GM18526 (cell line): ENCODE measurements around the gene UTS2R.

Experiments
- POLR2A ChIP-seq: IDR thresholded peaks from 3 replicates; pipeline ENCODE4 v1.6.1; 2011; ENCODE audit not compliant: insufficient read length; ENCODE audit errors: extremely low read depth

The UTS2R gene

GRCh38 chr17:82346342-82347300 is 24.9 kb upstream of the UTS2R start:
- TF ChIP-seq POLR2A = no peak

- TF ChIP-seq POLR2A = no peak
Observed at GRCh38 chr17:82348434-82348833, 23.1 kb upstream of the UTS2R start.

DNA sequence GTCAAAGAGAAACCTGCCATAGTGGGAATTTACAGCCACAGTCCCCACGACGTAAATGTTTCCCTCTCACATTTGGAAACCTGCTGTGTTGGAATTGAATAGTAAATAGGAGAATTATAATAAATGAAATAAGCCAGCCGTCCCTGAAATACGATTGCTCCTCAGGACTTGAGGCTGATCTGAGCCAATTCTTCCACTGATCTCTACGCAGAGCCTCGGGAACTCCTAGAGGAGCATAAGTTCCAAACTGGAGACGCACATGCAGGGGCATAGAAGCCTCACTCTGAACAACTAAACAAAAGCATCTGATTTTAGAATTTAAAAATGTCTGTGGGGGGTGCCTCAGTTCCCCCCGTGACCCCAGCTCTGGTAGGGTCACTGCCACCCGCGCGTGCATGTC is 22.7 kb upstream of the UTS2R start:
- TF ChIP-seq POLR2A = no peak

GRCh38 chr17:82349287-82349701 is 22.3 kb upstream of the UTS2R start:
- no peak for TF ChIP-seq POLR2A

DNA sequence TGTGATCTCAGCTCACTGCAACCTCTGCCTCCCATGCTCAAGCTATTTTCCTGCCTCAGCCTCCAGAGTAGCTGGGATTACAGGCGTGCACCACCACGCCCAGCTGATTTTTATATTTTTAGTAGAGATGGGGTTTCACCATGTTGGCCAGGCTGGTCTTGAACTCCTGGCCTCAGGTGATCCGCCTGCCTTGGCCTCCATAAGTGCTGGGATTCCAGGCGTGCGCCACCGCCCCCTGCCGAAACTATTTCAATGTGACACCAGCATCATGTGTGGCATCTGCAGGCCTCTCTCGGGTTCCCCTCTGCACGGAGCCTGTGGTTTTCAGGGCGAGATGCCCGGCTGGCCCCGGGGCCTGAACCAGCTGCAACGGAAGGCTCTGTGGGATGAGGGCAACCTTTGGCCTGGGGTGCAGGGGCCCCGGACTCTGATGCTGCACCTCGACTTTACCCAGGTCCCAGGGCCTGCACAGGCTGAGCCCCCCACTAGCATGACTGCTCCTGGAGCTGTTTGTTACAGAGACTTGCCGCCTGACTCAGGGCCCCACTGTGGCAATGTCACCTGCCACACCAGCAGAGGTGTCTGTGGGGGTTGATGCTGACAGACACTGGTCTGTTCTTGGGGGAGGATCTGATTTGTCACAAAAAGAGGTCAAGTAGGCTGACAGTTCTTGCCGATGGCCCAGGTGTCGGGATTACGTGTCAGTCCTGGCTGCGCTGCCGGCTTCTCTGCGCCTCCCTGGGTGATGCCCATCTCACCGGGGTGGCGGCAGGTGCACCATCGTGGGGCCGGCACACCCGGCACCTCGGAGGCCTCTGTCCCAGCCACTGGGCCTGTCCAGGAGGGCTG is 21.2 kb upstream of the UTS2R start:
- no peak for TF ChIP-seq POLR2A

- TF ChIP-seq POLR2A = no peak
Observed at GRCh38 chr17:82351254-82351712, 20.3 kb upstream of the UTS2R start.

GRCh38 chr17:82351713-82352488 is 19.7 kb upstream of the UTS2R start:
- no peak for TF ChIP-seq POLR2A

- TF ChIP-seq POLR2A = no peak
Observed at GRCh38 chr17:82353484-82353883, 18.1 kb upstream of the UTS2R start.

DNA sequence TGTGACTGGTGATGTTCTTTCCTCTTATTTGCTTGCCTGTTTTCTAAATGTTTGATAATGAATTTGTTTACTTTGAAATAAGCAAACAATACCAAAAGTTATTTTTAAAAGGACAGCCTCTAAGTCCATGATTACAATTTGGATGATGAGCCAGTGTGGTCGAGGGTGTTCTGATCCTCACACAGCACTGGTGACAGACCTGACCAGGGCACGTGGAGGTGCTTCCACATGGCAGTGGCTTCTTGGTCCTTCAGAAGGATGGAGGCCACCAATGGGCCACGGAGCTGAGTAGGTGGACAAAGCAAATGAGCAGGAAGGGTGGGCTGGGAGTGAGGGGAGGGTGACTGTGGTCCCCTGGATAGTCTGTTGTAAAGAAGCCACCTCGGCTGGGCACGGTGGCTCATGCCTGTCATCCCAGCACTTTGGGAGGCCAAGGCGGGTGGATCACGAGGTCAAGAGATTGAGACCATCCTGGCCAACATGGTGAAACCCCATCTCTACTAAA is 16.7 kb upstream of the UTS2R start:
- TF ChIP-seq POLR2A = no peak

DNA sequence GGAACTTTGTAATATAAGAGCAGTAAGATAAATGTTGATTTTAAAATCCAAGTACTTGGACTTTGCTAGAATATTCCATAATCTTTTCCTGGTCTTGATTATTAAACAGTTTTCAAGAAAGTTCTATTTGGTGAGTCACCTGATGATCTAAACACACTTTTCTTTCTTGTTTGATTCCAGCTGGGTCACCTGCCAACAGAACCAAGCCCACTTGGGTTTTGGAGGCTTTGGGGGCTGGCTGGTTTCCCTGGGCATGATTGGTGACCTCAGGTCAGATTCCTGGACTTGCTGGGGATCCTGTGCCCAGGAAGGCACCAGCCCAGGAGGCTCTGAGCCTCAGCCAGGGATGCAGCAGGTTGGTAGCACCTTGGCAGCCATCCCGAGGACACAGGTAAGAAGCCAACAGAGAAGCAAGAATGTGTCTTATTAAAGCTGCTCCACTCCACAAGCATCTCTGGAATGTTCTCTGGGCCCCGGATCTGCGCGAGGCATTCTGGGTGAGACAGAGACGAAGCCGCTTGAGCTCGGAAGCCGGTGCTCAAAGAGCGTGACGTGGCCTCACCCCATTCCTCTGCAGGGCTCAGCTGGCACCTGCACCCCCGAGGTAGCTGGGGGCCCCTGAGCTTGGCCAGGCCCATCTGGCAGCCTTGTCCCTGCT is 15.7 kb upstream of the UTS2R start:
- no peak for TF ChIP-seq POLR2A

- no peak for TF ChIP-seq POLR2A
Observed at GRCh38 chr17:82356845-82357355, 14.7 kb upstream of the UTS2R start.

DNA sequence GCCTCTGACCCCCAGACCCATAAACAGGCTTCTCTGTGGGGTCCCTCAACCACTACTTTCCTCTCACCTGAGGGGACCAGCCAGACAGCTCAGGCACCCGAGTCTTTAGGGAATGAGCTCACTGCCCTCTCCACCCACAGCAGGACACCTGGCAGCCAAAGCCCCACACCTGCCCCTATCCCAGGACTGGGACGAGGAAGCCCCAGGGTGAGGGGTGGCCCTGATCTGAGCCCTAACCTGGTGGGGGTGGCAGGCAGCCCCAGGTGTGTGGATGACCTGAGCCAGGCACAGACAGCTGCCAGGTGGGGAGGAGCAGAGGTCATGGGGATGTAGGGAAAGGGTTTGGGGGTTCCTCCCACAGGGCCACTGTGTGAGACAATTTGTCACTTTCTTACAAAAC is 14.2 kb upstream of the UTS2R start:
- no peak for TF ChIP-seq POLR2A

- no peak for TF ChIP-seq POLR2A
Observed at GRCh38 chr17:82358465-82359350, 12.9 kb upstream of the UTS2R start, which contains the start of gene TEX19. Gene TEX19 (plus strand): TSS chr17:82359247. CDS start chr17:82362151, 2,904 bp downstream.
